Spinal cord (tissue), 10 donors: ENCODE results near the gene CMTM4. TPM values are rescaled to one million over a fixed set of nuclear protein-coding genes. Genes with fewer than 3 reads are reported as not detected.
"Not testable (repeated sequence)": the region's sequence is repeated elsewhere in the genome, so short reads cannot be mapped to it uniquely, and the experiment has no call there.

ENCODE experiments used
- DNase-seq, 6 donors: peaks; one replicate each; pipeline versions ENCODE4 v3.0.0 to v3.0.0-alpha.2; 2013 to 2015; ENCODE audit warnings: low spot score in 6 of 6, low read depth in 4 of 6
- H3K27ac ChIP-seq: one replicate; pipeline ENCODE4 v1.5.1; 2013; ENCODE audit warnings: low read depth, low read length, control low read depth
- H3K27me3 ChIP-seq: one replicate; pipeline ENCODE4 v1.6.1; 2013; ENCODE audit warnings: low read length; ENCODE audit not compliant: control insufficient read depth, insufficient read depth
- H3K36me3 ChIP-seq: one replicate; pipeline ENCODE4 v1.6.1; 2013; ENCODE audit warnings: low read length; ENCODE audit not compliant: control insufficient read depth, insufficient read depth
- H3K4me1 ChIP-seq: one replicate; pipeline ENCODE4 v1.6.1; 2013; ENCODE audit warnings: low read length; ENCODE audit not compliant: control insufficient read depth, insufficient read depth
- H3K4me3 ChIP-seq: one replicate; pipeline ENCODE4 v1.5.1; 2013; ENCODE audit warnings: low read depth, low read length, control low read depth
- H3K9me3 ChIP-seq: one replicate; pipeline ENCODE4 v1.6.1; 2013; ENCODE audit warnings: low read length; ENCODE audit not compliant: control insufficient read depth, insufficient read depth
- WGBS: methylation state at CpG from one replicate; pipeline ENCODE4 v1.1.5; 2013; ENCODE audit warnings: missing lambda C conversion rate; ENCODE audit not compliant: insufficient coverage; 5-methylcytosine and 5-hydroxymethylcytosine counted together
- polyA plus RNA-seq, 2 donors: library from polyadenylated mRNA; unstranded; fragments of 120-200 nt; gene quantifications; one replicate each; pipeline ENCODE4 v1.2.1, GENCODE V29; 2013; ENCODE audit not compliant: insufficient read length in 2 of 2
- total RNA-seq, 2 donors: library from RNA; depleted of rRNA in 1 of 2; stranded (reverse); fragments of 120-200 nt in 1 of 2; fragments of >200 nt in 1 of 2; gene quantifications; one replicate each; pipeline versions ENCODE4 v1.2.3 to v1.2.4, GENCODE V29; 2013 to 2014
- donor health status: healthy.

CMTM4 gene
- total and polyA plus RNA-seq, 4 donors: 34.8 to 64.3 (median 50.6) TPM

DNA sequence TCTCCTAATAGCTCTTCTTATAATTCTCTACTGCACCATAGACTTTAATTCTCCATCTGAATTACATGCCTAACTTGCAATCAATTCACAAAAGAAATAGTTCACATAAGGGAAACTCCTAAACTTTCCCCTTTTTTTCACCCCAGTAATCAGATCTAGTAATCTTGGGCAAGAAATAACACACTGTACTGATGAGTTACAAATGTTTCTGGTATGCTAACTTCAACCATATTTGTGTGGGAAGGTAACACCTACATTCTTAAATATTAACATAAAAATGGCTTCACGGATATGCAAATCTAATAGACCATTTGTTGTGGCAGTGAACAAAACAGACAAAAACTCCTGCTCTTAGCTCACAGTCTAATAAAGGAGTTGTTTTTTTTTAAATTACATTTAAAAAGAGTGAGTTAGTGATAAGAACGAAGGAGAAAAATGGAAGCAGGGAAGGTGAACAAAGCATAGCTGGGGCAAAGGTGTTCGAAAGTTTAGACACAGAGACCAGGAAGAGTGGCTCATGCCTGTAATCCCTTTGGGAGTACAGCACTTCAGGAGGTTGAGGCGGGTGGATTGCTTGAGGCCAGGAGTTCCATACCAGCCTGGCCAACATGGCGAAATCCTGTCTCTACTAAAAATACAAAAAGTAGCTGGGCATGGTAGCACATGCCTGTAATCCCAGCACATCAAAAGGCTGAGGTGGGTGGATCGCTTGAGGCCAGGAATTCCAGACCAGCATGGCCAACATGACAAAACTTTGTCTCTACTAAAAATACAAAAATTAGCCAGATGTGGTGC is 57.3 kb downstream of the CMTM4 start:
- Histone ChIP-seq H3K4me3 (no peak overlapping the region), H3K27ac (no peak overlapping the region), H3K27me3 (no peaks in the 10 kb centered on the region), H3K36me3 (peaks cover 4% of the 10 kb centered on the region), H3K9me3 (no peaks in the 10 kb centered on the region), H3K4me1 (no peaks in the 10 kb centered on the region)
- WGBS: 89% methylated on average over 4 of the region's 6 CpGs
- DNase-seq: no peak

DNA sequence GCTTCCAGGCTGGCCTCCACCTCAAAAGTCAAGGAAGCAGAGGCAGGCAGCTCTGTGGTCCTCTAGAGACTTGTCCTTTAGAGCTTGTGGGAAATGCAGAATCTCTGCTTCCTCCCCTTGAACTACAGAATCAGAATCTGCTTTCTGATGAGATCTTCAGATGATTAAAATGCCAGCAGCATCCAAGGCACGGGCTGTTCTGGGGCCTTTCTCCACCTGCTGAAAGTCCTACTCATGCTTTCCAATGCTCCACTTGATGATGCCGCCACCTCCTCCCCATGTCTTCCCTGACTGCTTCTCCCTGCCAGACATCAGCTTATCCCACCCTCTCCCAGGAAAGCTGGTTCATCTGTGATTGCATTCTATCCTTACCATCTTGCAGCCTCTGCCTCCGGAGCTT is 58.7 kb downstream of the CMTM4 start:
- Histone ChIP-seq H3K27ac (no peak overlapping the region), H3K4me3 (no peak overlapping the region), H3K27me3 (no peaks in the 10 kb centered on the region), H3K9me3 (no peaks in the 10 kb centered on the region), H3K4me1 (no peaks in the 10 kb centered on the region), H3K36me3 (peaks cover 7% of the 10 kb centered on the region)
- no peak for DNase-seq
- 90% methylated on average over 3 of the region's 3 CpGs for WGBS

DNA sequence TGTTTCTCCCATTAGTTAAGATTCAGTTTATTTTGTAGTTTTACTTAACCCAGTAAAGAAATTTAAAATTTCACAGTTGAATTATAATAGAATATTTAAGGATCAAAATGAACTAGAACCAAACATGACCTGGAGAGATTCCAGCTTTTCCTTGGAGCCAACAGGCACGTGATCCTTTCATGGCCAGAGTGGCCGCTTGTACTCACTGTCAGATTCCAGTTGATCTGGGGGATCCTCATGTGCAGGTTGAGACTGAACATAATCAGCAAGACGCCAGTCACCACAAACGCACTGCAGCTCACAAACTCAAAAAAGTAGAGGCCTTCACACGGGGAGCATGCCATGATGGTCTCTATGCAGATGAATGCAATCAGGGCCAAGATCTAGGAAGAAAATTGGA is 60.3 kb downstream of the CMTM4 start:
- WGBS: 68% methylated on average over 2 of the region's 5 CpGs

DNA sequence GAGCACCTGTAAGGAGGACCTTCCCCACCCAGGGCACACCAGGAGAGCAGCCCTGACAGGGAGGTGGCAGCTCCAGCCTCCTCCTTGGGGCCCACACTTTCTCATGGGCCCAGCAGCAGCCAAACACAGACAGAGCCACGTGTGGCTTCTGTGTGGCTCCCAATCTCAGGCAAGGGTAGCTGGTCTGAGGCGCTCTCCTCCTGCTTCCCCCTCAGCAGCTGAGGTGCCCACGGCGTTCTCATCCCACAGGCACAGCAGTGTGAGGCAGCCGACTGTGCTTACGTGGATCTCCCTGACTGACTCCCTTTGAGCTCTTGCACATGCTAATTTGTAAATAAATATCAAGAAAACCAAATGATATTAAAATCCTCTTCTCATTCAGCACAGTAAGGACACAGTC is 61.1 kb downstream of the CMTM4 start:
- Histone ChIP-seq H3K27ac (no peak overlapping the region), H3K4me3 (no peak overlapping the region), H3K36me3 (peaks cover 7% of the 10 kb centered on the region), H3K9me3 (no peaks in the 10 kb centered on the region), H3K4me1 (no peaks in the 10 kb centered on the region), H3K27me3 (no peaks in the 10 kb centered on the region)
- no peak for DNase-seq
- WGBS: 83% methylated on average over 4 of the region's 6 CpGs

More for the DNA sequence above, 60.3 kb downstream of the CMTM4 start:
- Histone ChIP-seq H3K9me3 (no peaks in the 10 kb centered on the region), H3K27me3 (no peaks in the 10 kb centered on the region), H3K27ac (no peak overlapping the region), H3K4me1 (no peaks in the 10 kb centered on the region), H3K36me3 (peaks cover 7% of the 10 kb centered on the region), H3K4me3 (no peak overlapping the region)
- no peak for DNase-seq

DNA sequence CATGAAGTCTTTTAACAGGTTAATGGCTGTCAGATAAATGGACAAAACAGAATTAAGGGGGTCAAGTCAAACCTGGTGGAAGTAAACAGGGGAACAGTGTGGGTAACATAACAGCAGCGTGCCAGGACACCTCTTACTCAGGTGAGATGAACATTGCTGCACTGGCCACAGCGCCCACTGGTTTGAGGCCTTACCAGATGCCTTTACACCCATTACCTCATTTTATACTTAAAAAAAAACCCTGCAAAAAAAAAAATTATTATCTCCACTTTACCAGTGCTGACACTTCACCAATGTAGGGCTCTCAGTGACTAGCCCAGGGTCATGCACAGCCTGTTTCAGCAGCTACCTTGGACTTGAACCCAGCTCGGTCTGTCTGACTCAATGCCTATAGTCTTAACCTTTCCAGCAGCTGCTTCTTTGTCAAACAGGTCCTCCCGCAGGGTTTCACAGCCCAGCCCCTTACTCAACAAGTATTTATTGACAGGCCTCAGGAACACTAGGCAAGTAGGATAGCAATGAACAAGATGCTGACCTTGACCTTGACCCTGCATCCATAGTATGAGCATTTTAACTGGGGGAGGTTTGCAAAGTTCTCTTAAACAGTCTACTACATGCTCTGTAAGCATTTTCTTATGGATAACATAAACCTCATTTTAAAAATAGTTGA is 61.9 kb downstream of the CMTM4 start:
- no peaks in the 10 kb centered on the region for H3K4me1 ChIP-seq
- DNase-seq: no peak
- no peak overlapping the region for H3K27ac ChIP-seq
- peaks cover 7% of the 10 kb centered on the region for H3K36me3 ChIP-seq
- no peak overlapping the region for H3K4me3 ChIP-seq
- H3K9me3 ChIP-seq: no peaks in the 10 kb centered on the region
- 88% methylated on average over 4 of the region's 4 CpGs for WGBS
- H3K27me3 ChIP-seq: no peaks in the 10 kb centered on the region

DNA sequence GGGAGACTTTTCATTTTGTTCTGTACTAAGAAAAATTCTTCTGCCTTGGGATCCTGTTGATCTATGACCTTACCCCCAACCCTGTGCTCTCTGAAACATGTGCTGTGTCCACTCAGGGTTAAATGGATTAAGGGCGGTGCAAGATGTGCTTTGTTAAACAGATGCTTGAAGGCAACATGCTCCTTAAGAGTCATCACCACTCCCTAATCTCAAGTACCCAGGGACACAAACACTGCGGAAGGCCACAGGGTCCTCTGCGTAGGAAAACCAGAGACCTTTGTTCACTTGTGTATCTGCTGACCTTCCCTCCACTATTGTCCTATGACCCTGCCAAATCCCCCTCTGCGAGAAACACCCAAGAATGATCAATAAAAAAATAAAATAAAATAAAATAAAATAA is 65.0 kb downstream of the CMTM4 start:
- not testable (repeated sequence) for H3K4me1 ChIP-seq
- whole genome bisulfite sequencing: no CpG with 5 or more reads among the region's 4 CpGs

DNA sequence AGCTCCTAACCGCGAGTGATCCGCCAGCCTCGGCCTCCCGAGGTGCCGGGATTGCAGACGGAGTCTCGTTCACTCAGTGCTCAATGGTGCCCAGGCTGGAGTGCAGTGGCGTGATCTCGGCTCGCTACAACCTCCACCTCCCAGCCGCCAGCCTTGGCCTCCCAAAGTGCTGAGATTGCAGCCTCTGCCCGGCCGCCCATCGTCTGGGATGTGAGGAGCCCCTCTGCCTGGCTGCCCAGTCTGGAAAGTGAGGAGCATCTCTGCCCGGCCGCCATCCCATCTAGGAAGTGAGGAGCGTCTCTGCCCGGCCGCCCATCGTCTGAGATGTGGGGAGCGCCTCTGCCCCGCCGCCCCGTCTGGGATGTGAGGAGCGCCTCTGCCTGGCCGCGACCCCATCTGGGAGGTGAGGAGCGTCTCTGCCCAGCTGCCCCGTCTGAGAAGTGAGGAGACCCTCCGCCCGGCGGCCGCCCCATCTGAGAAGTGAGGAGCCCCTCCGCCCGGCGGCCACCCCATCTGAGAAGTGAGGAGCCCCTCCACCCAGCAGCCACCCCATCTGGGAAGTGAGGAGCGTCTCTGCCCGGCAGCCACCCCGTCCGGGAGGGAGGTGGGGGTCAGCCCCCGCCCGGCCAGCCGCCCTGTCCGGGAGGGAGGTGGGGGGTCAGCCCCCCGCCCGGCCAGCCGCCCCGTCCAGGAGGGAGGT is 65.8 kb downstream of the CMTM4 start:
- not testable (repeated sequence) for H3K4me1 ChIP-seq, H3K4me3 ChIP-seq, H3K27ac ChIP-seq, H3K36me3 ChIP-seq, H3K27me3 ChIP-seq, H3K9me3 ChIP-seq, DNase-seq
- 96% methylated on average over 5 of the region's 49 CpGs for WGBS

More for the DNA sequence above, 65.0 kb downstream of the CMTM4 start:
- H3K9me3 ChIP-seq, H3K27ac ChIP-seq, H3K4me3 ChIP-seq, DNase-seq, H3K36me3 ChIP-seq, H3K27me3 ChIP-seq: not testable (repeated sequence)

DNA sequence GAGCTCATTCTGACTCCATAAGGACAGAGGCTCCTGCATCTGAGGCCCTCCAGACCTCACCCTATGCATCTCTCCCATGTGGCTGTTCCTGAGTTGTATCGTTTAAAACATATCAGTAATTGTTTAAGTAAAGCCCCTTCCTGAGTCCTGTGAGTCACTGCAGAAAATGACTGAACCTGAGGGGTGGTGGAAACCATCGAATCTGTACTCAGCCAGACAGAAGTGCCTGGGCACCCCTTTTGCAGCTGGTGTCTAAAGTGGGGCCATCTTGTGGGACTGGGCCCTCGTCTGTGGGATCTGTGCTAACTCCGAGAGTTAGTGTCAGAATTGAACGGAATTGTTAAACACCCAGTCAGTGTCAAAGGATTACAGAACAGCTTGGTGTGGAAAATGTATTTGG is 66.7 kb downstream of the CMTM4 start:
- Histone ChIP-seq H3K27ac (no peak overlapping the region), H3K4me3 (no peak overlapping the region), H3K9me3 (no peaks in the 10 kb centered on the region), H3K27me3 (no peaks in the 10 kb centered on the region), H3K36me3 (peaks cover 3% of the 10 kb centered on the region), H3K4me1 (peaks cover 3% of the 10 kb centered on the region)
- 100% methylated on average over 1 of the region's 5 CpGs for WGBS
- DNase-seq: no peak

DNA sequence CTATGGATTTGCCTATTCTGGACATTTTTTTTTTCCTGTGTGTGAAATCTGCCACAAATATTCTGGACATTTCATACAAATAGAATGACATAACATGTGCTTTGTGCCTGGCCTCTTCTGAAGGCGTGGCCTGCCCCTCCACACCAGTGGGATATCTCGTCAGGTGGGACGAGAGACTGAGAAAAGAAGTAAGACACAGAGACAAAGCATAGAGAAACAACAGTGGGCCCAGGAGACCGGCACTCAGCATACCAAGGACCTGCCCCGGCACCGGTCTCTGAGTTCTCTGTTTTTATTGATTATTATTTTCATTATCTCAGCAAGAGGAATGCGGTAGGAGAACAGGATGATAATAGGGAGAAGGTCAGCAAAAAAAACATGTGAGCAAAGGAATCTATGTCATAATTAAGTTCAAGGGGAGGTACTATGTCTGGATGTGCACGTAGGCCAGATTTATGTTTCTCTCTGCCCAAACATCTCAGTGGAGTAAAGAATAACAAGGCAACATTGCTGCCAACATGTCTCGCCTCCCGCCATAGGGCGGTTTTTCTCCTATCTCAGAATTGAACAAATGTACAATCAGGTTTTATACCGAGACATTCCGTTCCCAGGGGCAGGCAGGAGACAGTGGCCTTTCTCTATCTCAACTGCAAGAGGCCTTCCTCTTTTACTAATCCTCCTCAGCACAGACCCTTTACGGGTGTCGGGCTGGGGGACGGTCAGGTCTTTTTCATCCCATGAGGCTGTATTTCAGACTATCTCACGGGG is 68.7 kb downstream of the CMTM4 start:
- H3K27me3 ChIP-seq, H3K4me1 ChIP-seq, DNase-seq, H3K9me3 ChIP-seq, H3K27ac ChIP-seq, H3K4me3 ChIP-seq, H3K36me3 ChIP-seq: not testable (repeated sequence)
- 65% methylated on average over 10 of the region's 17 CpGs for WGBS
